ENCODE measurements around the gene AUTS2. TPM values are rescaled to one million over a fixed set of nuclear protein-coding genes. Genes with fewer than 3 reads are reported as not detected.

The AUTS2 gene
- total RNA-seq, 4 donors from 2014 or later = 14.9 to 27.2 (median 17.5) TPM

- TF ChIP-seq, protein P1, sequence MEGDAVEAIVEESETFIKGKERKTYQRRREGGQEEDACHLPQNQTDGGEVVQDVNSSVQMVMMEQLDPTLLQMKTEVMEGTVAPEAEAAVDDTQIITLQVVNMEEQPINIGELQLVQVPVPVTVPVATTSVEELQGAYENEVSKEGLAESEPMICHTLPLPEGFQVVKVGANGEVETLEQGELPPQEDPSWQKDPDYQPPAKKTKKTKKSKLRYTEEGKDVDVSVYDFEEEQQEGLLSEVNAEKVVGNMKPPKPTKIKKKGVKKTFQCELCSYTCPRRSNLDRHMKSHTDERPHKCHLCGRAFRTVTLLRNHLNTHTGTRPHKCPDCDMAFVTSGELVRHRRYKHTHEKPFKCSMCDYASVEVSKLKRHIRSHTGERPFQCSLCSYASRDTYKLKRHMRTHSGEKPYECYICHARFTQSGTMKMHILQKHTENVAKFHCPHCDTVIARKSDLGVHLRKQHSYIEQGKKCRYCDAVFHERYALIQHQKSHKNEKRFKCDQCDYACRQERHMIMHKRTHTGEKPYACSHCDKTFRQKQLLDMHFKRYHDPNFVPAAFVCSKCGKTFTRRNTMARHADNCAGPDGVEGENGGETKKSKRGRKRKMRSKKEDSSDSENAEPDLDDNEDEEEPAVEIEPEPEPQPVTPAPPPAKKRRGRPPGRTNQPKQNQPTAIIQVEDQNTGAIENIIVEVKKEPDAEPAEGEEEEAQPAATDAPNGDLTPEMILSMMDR (IDR thresholded peaks at IDR 0.05) = no peak
- no peak for TF ChIP-seq POLR2A (IDR thresholded peaks at IDR 0.05)
- H3K36me3 ChIP-seq = no peaks in the 10 kb centered on the region
- H3K4me3 ChIP-seq (replicated peaks in 1 of 3) = no peak overlapping the region
- intact Hi-C loops (cut with DNase I) = no loop called here
- no peak for DNase-seq
- no peak overlapping the region for H3K27ac ChIP-seq
- H3K4me1 ChIP-seq = no peaks in the 10 kb centered on the region
- no peaks in the 10 kb centered on the region for H3K9me3 ChIP-seq
- no peaks in the 10 kb centered on the region for H3K27me3 ChIP-seq
- WGBS, 2 donors = 86 to 93% methylated on average over 5 of the region's 5 CpGs
These were observed 1153.6 kb downstream of the AUTS2 start for GRCh38 chr7:70751895-70752294.

- no peak overlapping the region for H3K27ac ChIP-seq
- intact Hi-C loops (cut with DNase I) = no loop called here
- whole genome bisulfite sequencing, 2 donors = 90 to 91% methylated on average over 1 of the region's 1 CpG
These were observed 1154.5 kb downstream of the AUTS2 start for GRCh38 chr7:70752794-70753241.

DNA sequence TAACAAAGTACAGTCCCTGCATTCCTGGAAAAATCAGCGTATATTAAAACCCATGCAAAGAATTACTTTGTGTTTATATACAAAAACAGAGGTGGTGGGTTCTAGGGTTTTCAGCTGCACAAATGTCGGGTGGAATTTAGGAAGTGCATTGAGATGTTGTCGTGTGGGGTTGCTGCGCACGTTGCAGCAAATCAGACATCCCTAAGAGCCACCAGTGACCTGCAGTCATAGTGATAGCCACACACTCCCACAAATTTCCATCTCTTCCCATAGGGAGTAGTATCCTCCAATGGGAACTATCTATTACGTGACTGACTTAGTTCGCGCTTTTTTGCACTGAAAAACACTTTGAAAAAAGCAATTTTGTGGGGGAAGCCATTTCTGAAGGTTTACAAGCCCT lies 1158.5 kb downstream of the AUTS2 start:
- Histone ChIP-seq H3K27ac (no peak overlapping the region), H3K9me3 (no peaks in the 10 kb centered on the region), H3K27me3 (no peaks in the 10 kb centered on the region), H3K36me3 (no peaks in the 10 kb centered on the region), H3K4me3 (replicated peaks in 1 of 3) (no peak overlapping the region), H3K4me1 (no peaks in the 10 kb centered on the region)
- intact Hi-C loops (cut with DNase I) = no loop called here
- WGBS, 2 donors = 94 to 98% methylated on average over 8 of the region's 8 CpGs
- no peak for DNase-seq
- TF ChIP-seq POLR2A (IDR thresholded peaks at IDR 0.05) = no peak
- TF ChIP-seq, protein P1 (IDR thresholded peaks at IDR 0.05) = no peak

More at GRCh38 chr7:70752794-70753241, 1154.5 kb downstream of the AUTS2 start:
- Histone ChIP-seq H3K27me3 (no peaks in the 10 kb centered on the region), H3K4me3 (replicated peaks in 1 of 3) (no peak overlapping the region), H3K36me3 (no peaks in the 10 kb centered on the region), H3K9me3 (no peaks in the 10 kb centered on the region), H3K4me1 (no peaks in the 10 kb centered on the region)
- no peak for TF ChIP-seq POLR2A (IDR thresholded peaks at IDR 0.05)
- TF ChIP-seq, protein P1 (IDR thresholded peaks at IDR 0.05) = no peak
- DNase-seq = no peak

DNA sequence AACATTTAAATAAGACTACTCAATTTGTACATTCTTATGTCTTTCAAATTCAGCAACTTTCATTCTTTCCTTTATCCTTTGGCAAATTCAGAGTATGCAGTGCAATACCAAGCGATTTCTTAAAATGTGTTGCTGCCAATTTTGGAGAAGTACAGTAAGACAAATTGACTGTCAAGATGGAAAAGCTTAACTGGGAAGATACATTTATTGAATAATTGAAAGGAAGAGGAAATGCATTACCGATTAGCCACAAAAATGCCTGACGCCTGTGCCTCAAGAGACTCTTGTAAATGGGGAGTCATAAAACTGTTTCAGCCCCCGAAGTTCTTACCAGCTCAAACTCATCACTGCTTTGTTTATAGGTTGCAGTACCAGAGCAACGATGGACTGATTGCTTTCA lies 1160.4 kb downstream of the AUTS2 start:
- TF ChIP-seq, protein P1 (IDR thresholded peaks at IDR 0.05) = no peak
- TF ChIP-seq POLR2A (IDR thresholded peaks at IDR 0.05) = no peak
- intact Hi-C loops (cut with DNase I) = no loop called here
- H3K36me3 ChIP-seq = no peaks in the 10 kb centered on the region
- no peaks in the 10 kb centered on the region for H3K27me3 ChIP-seq
- no peak overlapping the region for H3K27ac ChIP-seq
- no peaks in the 10 kb centered on the region for H3K4me1 ChIP-seq
- WGBS, 2 donors = 71 to 80% methylated on average over 5 of the region's 5 CpGs
- no peaks in the 10 kb centered on the region for H3K9me3 ChIP-seq
- no peak for DNase-seq
- H3K4me3 ChIP-seq (replicated peaks in 1 of 3) = no peak overlapping the region

- 95 to 98% methylated on average over 6 of the region's 6 CpGs for WGBS, 2 donors
- TF ChIP-seq POLR2A (IDR thresholded peaks at IDR 0.05) = no peak
- TF ChIP-seq, protein P1 (IDR thresholded peaks at IDR 0.05) = no peak
- H3K4me3 ChIP-seq (replicated peaks in 1 of 3) = no peak overlapping the region
- intact Hi-C loops (cut with DNase I) = no loop called here
- H3K9me3 ChIP-seq = no peaks in the 10 kb centered on the region
- no peak for DNase-seq
- no peaks in the 10 kb centered on the region for H3K27me3 ChIP-seq
- H3K36me3 ChIP-seq = no peaks in the 10 kb centered on the region
- no peaks in the 10 kb centered on the region for H3K4me1 ChIP-seq
- H3K27ac ChIP-seq = no peak overlapping the region
These were observed 1161.4 kb downstream of the AUTS2 start for GRCh38 chr7:70759674-70760073.

All from thyroid gland (tissue), 4 donors.